ENCODE results near the gene USO1.
A peak's percentile ranks its signal among the peaks of the same experiment; 100 is the strongest.
"Not testable (repeated sequence)": the region's sequence is repeated elsewhere in the genome, so short reads cannot be mapped to it uniquely, and the experiment has no call there.

The USO1 gene

GRCh38 chr4:75724066-75724866, at the start of gene USO1:
Gene USO1 (plus strand): TSS chr4:75724577. CDS start chr4:75724820, 243 bp downstream.
- peak; percentile 98 for DNase-seq

- DNase-seq = no peak
Measured at GRCh38 chr4:75675004-75675531, 49.3 kb upstream of the USO1 start.

- no peak for DNase-seq
Measured at GRCh38 chr4:75678473-75678872, 45.9 kb upstream of the USO1 start.

GRCh38 chr4:75678965-75679364, 45.4 kb upstream of the USO1 start:
- no peak for DNase-seq

- DNase-seq = no peak
Measured at GRCh38 chr4:75679876-75680575, 44.4 kb upstream of the USO1 start.

- no peak for DNase-seq
Measured at GRCh38 chr4:75683482-75684155, 40.8 kb upstream of the USO1 start.

- DNase-seq = no peak
Measured at GRCh38 chr4:75685546-75686189, 38.7 kb upstream of the USO1 start.

- DNase-seq = peak; percentile 5
Measured at GRCh38 chr4:75686346-75686745, 38.0 kb upstream of the USO1 start.

- not testable (repeated sequence) for DNase-seq
Measured at GRCh38 chr4:75687125-75687524, 37.3 kb upstream of the USO1 start.

GRCh38 chr4:75692066-75692465, 32.3 kb upstream of the USO1 start:
- not testable (repeated sequence) for DNase-seq

GRCh38 chr4:75696071-75696470, 28.3 kb upstream of the USO1 start:
- DNase-seq = no peak

- no peak for DNase-seq
Measured at GRCh38 chr4:75696581-75696980, 27.8 kb upstream of the USO1 start.

GRCh38 chr4:75698162-75698962, 26.0 kb upstream of the USO1 start:
- no peak for DNase-seq

- DNase-seq = no peak
Measured at GRCh38 chr4:75698963-75699228, 25.5 kb upstream of the USO1 start.

- DNase-seq = no peak
Measured at GRCh38 chr4:75699299-75699698, 25.1 kb upstream of the USO1 start.

GRCh38 chr4:75702919-75703411, 21.4 kb upstream of the USO1 start:
- DNase-seq = no peak

GRCh38 chr4:75705198-75705977, 19.0 kb upstream of the USO1 start:
- DNase-seq = no peak

- DNase-seq = no peak
Measured at GRCh38 chr4:75708218-75708691, 16.1 kb upstream of the USO1 start.

- no peak for DNase-seq
Measured at GRCh38 chr4:75710246-75710645, 14.1 kb upstream of the USO1 start.

- no peak for DNase-seq
Measured at GRCh38 chr4:75714011-75714410, 10.4 kb upstream of the USO1 start.

GRCh38 chr4:75714704-75715103, 9.7 kb upstream of the USO1 start:
- no peak for DNase-seq
